PC-9 (cell line): ENCODE measurements around the gene UBLCP1.

Source experiments
- CTCF ChIP-seq: fragments of 200-600 bp; sonication (generic); conservative IDR thresholded peaks from 2 replicates; pipeline ENCODE4 v1.6.1; 2017; ENCODE audit warnings: mixed run types, antibody characterized with exemption, mild to moderate bottlenecking, moderate library complexity
- EZH2 ChIP-seq: fragments of 200-600 bp; sonication (generic); IDR thresholded peaks from 2 replicates; pipeline ENCODE4 v1.8.0; 2017; ENCODE audit warnings: antibody characterized with exemption, low read depth

GRCh38 chr5:159262472-159262858, 625 bp upstream of the UBLCP1 start:
- no peak for TF ChIP-seq CTCF
- no peak for TF ChIP-seq EZH2
